HFFc6 (cell line): ENCODE measurements around the gene GCH1. TPM values are rescaled to one million over a fixed set of nuclear protein-coding genes. Genes with fewer than 3 reads are reported as not detected.

Source experiments
- DNase-seq: peaks from one replicate; pipeline ENCODE4 v3.0.0-alpha.2; 2018
- H3K27ac Mint-ChIP-seq: 2 replicates; pipeline ENCODE4 v1.8.0; 2020; ENCODE audit warnings: mild to moderate bottlenecking, mixed read lengths
- H3K27me3 Mint-ChIP-seq: 2 replicates; pipeline ENCODE4 v1.8.0; 2021; ENCODE audit warnings: mild to moderate bottlenecking, moderate library complexity, mixed read lengths; ENCODE audit not compliant: insufficient read depth
- H3K36me3 Mint-ChIP-seq: 2 replicates; pipeline ENCODE4 v1.8.0; 2021; ENCODE audit warnings: low read depth, mixed read lengths
- H3K4me1 Mint-ChIP-seq: 2 replicates; pipeline ENCODE4 v1.8.0; 2020; ENCODE audit warnings: low read depth, mixed read lengths
- H3K4me3 Mint-ChIP-seq: 2 replicates; pipeline ENCODE4 v1.8.0; 2020; ENCODE audit warnings: mild to moderate bottlenecking, moderate library complexity, mixed read lengths
- H3K9me3 Mint-ChIP-seq: 2 replicates; pipeline ENCODE4 v1.8.0; 2020; ENCODE audit warnings: mild to moderate bottlenecking, mixed read lengths
- CTCF ChIP-seq: fragments of 200-600 bp; sonication (generic); IDR thresholded peaks from 2 replicates; pipeline ENCODE4 v1.5.0; 2021; ENCODE audit warnings: antibody characterized with exemption, mild to moderate bottlenecking
- total RNA-seq, 6 experiments: library from RNA; stranded (reverse); fragmentation: NEBNext Ultra II Directional; extraction: Animal tissue kit (Norgen Biotek cat#: 25700); gene quantifications; 2 replicates in 1 of 6; 3 replicates in 5 of 6; pipeline ENCODE4 v1.2.3, GENCODE V29; 2021

GCH1 gene
- total RNA-seq, 6 experiments from 2014 or later = 0.20 to 0.45 (median 0.31) TPM

GRCh38 chr14:54837508-54838149, 65.0 kb downstream of the GCH1 start:
- DNase-seq = no peak
- no peak for TF ChIP-seq CTCF
- Mint-ChIP-seq H3K36me3 (no peaks in the 10 kb centered on the region), H3K4me1 (no peaks in the 10 kb centered on the region), H3K4me3 (no peak overlapping the region), H3K27ac (no peak overlapping the region), H3K9me3 (no peaks in the 10 kb centered on the region; the same call in 1 of the 2 replicates), H3K27me3 (peaks cover 17% of the 10 kb centered on the region)

- no peaks in the 10 kb centered on the region; the same call in 1 of the 2 replicates for H3K9me3 Mint-ChIP-seq
- H3K4me3 Mint-ChIP-seq = no peak overlapping the region
- no peak for TF ChIP-seq CTCF
- peaks cover 20% of the 10 kb centered on the region for H3K27me3 Mint-ChIP-seq
- no peaks in the 10 kb centered on the region for H3K36me3 Mint-ChIP-seq
- no peaks in the 10 kb centered on the region for H3K4me1 Mint-ChIP-seq
- H3K27ac Mint-ChIP-seq = no peak overlapping the region
- DNase-seq = no peak
Measured at GRCh38 chr14:54836231-54836630, 66.4 kb downstream of the GCH1 start.

GRCh38 chr14:54834727-54835126, 67.9 kb downstream of the GCH1 start:
- TF ChIP-seq CTCF = no peak
- no peak for DNase-seq
- no peak overlapping the region for H3K27ac Mint-ChIP-seq
- H3K36me3 Mint-ChIP-seq = no peaks in the 10 kb centered on the region
- peaks cover 14% of the 10 kb centered on the region for H3K27me3 Mint-ChIP-seq
- H3K4me1 Mint-ChIP-seq = no peaks in the 10 kb centered on the region
- no peak overlapping the region for H3K4me3 Mint-ChIP-seq
- H3K9me3 Mint-ChIP-seq = no peaks in the 10 kb centered on the region; the same call in 1 of the 2 replicates

GRCh38 chr14:54834081-54834480, 68.5 kb downstream of the GCH1 start:
- H3K36me3 Mint-ChIP-seq = no peaks in the 10 kb centered on the region
- no peak overlapping the region for H3K27ac Mint-ChIP-seq
- no peaks in the 10 kb centered on the region for H3K4me1 Mint-ChIP-seq
- TF ChIP-seq CTCF = no peak
- DNase-seq = no peak
- peaks cover 13% of the 10 kb centered on the region for H3K27me3 Mint-ChIP-seq
- H3K4me3 Mint-ChIP-seq = no peak overlapping the region
- no peaks in the 10 kb centered on the region; the same call in 1 of the 2 replicates for H3K9me3 Mint-ChIP-seq

GRCh38 chr14:54830650-54831049, 72.0 kb downstream of the GCH1 start:
- no peak for TF ChIP-seq CTCF
- H3K27me3 Mint-ChIP-seq = peaks cover 15% of the 10 kb centered on the region
- H3K4me1 Mint-ChIP-seq = no peaks in the 10 kb centered on the region
- no peaks in the 10 kb centered on the region; the same call in 1 of the 2 replicates for H3K9me3 Mint-ChIP-seq
- H3K4me3 Mint-ChIP-seq = no peak overlapping the region
- no peak overlapping the region for H3K27ac Mint-ChIP-seq
- no peak for DNase-seq
- H3K36me3 Mint-ChIP-seq = no peaks in the 10 kb centered on the region
